ENCODE data around the gene EEFSEC. TPM values are rescaled to one million over a fixed set of nuclear protein-coding genes. Genes with fewer than 3 reads are reported as not detected.

The EEFSEC gene
- total RNA-seq, 6 donors from 2014 or later: 14.9 to 38.8 (median 17.9) TPM

DNA sequence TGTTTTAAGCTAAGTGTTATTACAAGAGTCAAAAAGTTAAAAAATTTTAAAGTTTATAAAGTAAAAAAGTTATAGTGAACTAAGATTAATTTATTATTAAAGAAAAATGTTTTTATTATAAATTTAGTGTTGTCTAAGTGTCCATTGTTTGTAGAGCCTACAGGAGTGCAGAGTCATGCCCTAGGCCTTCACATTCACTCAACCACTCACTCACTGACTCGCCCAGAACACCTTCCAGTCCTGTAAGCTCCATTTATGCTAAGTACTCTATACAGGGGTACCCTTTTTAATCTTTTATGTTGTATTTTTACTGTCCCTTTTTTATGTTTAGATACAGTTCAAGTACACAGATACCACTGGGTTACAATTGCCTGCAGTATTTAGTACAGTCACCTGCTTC is 37.2 kb downstream of the EEFSEC start:
- TF ChIP-seq POLR2AphosphoS5 (IDR thresholded peaks at IDR 0.05) (no peak), CTCF (IDR thresholded peaks at IDR 0.05) (no peak), EP300 (IDR thresholded peaks at IDR 0.05) (no peak), POLR2A (IDR thresholded peaks at IDR 0.05) (no peak)
- DNase-seq: no peak
- no peak overlapping the region for H3K27ac ChIP-seq
- WGBS, 2 donors: 91 to 96% methylated on average over 1 of the region's 1 CpG
- H3K4me3 ChIP-seq: no peak overlapping the region
- H3K9me3 ChIP-seq: no peaks in the 10 kb centered on the region
- no peaks in the 10 kb centered on the region for H3K36me3 ChIP-seq
- ATAC-seq (ENCODE audit: low FRiP score in 2 of 2): no peak
- no peaks in the 10 kb centered on the region for H3K27me3 ChIP-seq
- H3K4me1 ChIP-seq: peaks cover 0 to 10% (median 3%) of the 10 kb centered on the region in 4 donors

- DNase-seq (no peak), ATAC-seq (ENCODE audit: low FRiP score in 2 of 2) (no peak)
- Histone ChIP-seq H3K27ac (no peak overlapping the region), H3K9me3 (no peaks in the 10 kb centered on the region), H3K4me1 (peaks cover 0 to 11% (median 5%) of the 10 kb centered on the region in 4 donors), H3K36me3 (no peaks in the 10 kb centered on the region), H3K27me3 (no peaks in the 10 kb centered on the region), H3K4me3 (no peak overlapping the region)
- no peak for TF ChIP-seq POLR2AphosphoS5 (IDR thresholded peaks at IDR 0.05)
- TF ChIP-seq CTCF (IDR thresholded peaks at IDR 0.05): no peak
- no peak for TF ChIP-seq EP300 (IDR thresholded peaks at IDR 0.05)
- no peak for TF ChIP-seq POLR2A (IDR thresholded peaks at IDR 0.05)
- 96 to 97% methylated on average over 7 of the region's 7 CpGs for WGBS, 2 donors
Observed at GRCh38 chr3:128192131-128192530, 38.9 kb downstream of the EEFSEC start.

GRCh38 chr3:128193168-128193567 is 39.9 kb downstream of the EEFSEC start:
- TF ChIP-seq CTCF (IDR thresholded peaks at IDR 0.05) (no peak), EP300 (IDR thresholded peaks at IDR 0.05) (no peak), POLR2AphosphoS5 (IDR thresholded peaks at IDR 0.05) (no peak), POLR2A (IDR thresholded peaks at IDR 0.05) (no peak)
- Histone ChIP-seq H3K4me1 (peaks cover 0 to 11% (median 5%) of the 10 kb centered on the region in 4 donors), H3K9me3 (no peaks in the 10 kb centered on the region), H3K27ac (no peak overlapping the region), H3K4me3 (no peak overlapping the region), H3K27me3 (no peaks in the 10 kb centered on the region), H3K36me3 (no peaks in the 10 kb centered on the region)
- ATAC-seq (ENCODE audit: low FRiP score in 2 of 2) (no peak), DNase-seq (no peak)
- 92 to 96% methylated on average over 2 of the region's 2 CpGs for WGBS, 2 donors

- H3K27me3 ChIP-seq: no peaks in the 10 kb centered on the region
- no peaks in the 10 kb centered on the region for H3K9me3 ChIP-seq
- H3K4me3 ChIP-seq: no peak overlapping the region
- no peak overlapping the region for H3K27ac ChIP-seq
- ATAC-seq (ENCODE audit: low FRiP score in 2 of 2): peak in 1 of 2 donors; percentile 47
- no peak for DNase-seq
- peaks cover 0 to 11% (median 5%) of the 10 kb centered on the region in 4 donors for H3K4me1 ChIP-seq
- 64 to 74% methylated on average over 4 of the region's 4 CpGs for WGBS, 2 donors
- TF ChIP-seq POLR2A (IDR thresholded peaks at IDR 0.05): no peak
- TF ChIP-seq POLR2AphosphoS5 (IDR thresholded peaks at IDR 0.05): no peak
- no peak for TF ChIP-seq CTCF (IDR thresholded peaks at IDR 0.05)
- no peak for TF ChIP-seq EP300 (IDR thresholded peaks at IDR 0.05)
- no peaks in the 10 kb centered on the region for H3K36me3 ChIP-seq
Observed at GRCh38 chr3:128194843-128195242, 41.6 kb downstream of the EEFSEC start.

GRCh38 chr3:128195369-128195768 is 42.1 kb downstream of the EEFSEC start:
- no peaks in the 10 kb centered on the region for H3K36me3 ChIP-seq
- TF ChIP-seq CTCF (IDR thresholded peaks at IDR 0.05) (no peak), EP300 (IDR thresholded peaks at IDR 0.05) (no peak), POLR2A (IDR thresholded peaks at IDR 0.05) (no peak), POLR2AphosphoS5 (IDR thresholded peaks at IDR 0.05) (no peak)
- H3K4me3 ChIP-seq: no peak overlapping the region
- no peaks in the 10 kb centered on the region for H3K27me3 ChIP-seq
- H3K4me1 ChIP-seq: peaks cover 0 to 11% (median 5%) of the 10 kb centered on the region in 4 donors
- no peak overlapping the region for H3K27ac ChIP-seq
- WGBS, 2 donors: 81 to 85% methylated on average over 5 of the region's 5 CpGs
- no peak for ATAC-seq (ENCODE audit: low FRiP score in 2 of 2)
- H3K9me3 ChIP-seq: no peaks in the 10 kb centered on the region
- DNase-seq: no peak
